PFSK-1 (cell line): ENCODE results near the gene LDAH.

Experiments used
- POLR2AphosphoS5 ChIP-seq: IDR thresholded peaks from 2 replicates; pipeline ENCODE4 v1.6.1; 2012; ENCODE audit warnings: low read depth, mild to moderate bottlenecking, control low read depth, low read length, moderate library complexity
- SIN3A ChIP-seq: IDR thresholded peaks from 2 replicates; pipeline ENCODE4 v1.6.1; 2012; ENCODE audit warnings: mild to moderate bottlenecking, low read length, moderate library complexity, borderline replicate concordance; ENCODE audit not compliant: insufficient read depth
- TAF1 ChIP-seq: IDR thresholded peaks from 2 replicates; pipeline ENCODE4 v1.6.1; 2012; ENCODE audit warnings: low read length, control low read depth, borderline replicate concordance; ENCODE audit not compliant: insufficient read depth
- TF ChIP-seq, protein P1 (sequence below), 2 experiments: IDR thresholded peaks; 2 replicates each; pipeline versions ENCODE4 v1.6.1 to v1.8.0; 2011 to 2012; ENCODE audit warnings: low read depth in 2 of 2, low read length in 2 of 2, control low read depth in 1 of 2, inconsistent platforms in 1 of 2, mild to moderate bottlenecking in 1 of 2, moderate library complexity in 1 of 2; ENCODE audit not compliant: insufficient read depth in 1 of 2

DNA sequence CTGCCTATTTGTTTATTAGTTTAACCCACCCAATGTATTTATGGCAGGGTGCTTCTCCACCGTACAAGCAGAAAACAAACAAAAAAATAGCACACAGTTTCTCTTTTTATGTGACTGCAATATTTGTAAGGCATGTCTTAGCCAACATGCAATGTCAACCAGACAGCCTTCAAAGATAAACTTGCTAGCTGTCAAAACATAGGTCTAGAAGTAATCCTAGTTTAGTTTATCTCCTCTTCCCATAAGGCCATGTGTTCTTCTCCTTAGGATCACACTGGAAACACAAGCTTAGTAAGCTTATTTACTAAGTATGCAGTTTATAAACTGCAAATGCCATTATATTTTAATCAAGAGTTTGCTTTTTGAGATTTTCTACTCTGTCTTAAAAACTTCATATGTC is 75.6 kb downstream of the LDAH start:
- TF ChIP-seq, protein P1, sequence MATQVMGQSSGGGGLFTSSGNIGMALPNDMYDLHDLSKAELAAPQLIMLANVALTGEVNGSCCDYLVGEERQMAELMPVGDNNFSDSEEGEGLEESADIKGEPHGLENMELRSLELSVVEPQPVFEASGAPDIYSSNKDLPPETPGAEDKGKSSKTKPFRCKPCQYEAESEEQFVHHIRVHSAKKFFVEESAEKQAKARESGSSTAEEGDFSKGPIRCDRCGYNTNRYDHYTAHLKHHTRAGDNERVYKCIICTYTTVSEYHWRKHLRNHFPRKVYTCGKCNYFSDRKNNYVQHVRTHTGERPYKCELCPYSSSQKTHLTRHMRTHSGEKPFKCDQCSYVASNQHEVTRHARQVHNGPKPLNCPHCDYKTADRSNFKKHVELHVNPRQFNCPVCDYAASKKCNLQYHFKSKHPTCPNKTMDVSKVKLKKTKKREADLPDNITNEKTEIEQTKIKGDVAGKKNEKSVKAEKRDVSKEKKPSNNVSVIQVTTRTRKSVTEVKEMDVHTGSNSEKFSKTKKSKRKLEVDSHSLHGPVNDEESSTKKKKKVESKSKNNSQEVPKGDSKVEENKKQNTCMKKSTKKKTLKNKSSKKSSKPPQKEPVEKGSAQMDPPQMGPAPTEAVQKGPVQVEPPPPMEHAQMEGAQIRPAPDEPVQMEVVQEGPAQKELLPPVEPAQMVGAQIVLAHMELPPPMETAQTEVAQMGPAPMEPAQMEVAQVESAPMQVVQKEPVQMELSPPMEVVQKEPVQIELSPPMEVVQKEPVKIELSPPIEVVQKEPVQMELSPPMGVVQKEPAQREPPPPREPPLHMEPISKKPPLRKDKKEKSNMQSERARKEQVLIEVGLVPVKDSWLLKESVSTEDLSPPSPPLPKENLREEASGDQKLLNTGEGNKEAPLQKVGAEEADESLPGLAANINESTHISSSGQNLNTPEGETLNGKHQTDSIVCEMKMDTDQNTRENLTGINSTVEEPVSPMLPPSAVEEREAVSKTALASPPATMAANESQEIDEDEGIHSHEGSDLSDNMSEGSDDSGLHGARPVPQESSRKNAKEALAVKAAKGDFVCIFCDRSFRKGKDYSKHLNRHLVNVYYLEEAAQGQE (IDR thresholded peaks at IDR 0.05; ENCODE audit: insufficient read depth in 1 of 2, low read depth in 2 of 2, low read length in 2 of 2): no peak
- no peak for TF ChIP-seq POLR2AphosphoS5
- no peak for TF ChIP-seq TAF1
- TF ChIP-seq SIN3A: no peak
